K562 (cell line): Measurements from ENCODE around the gene POLD4. TPM values are rescaled to one million over a fixed set of nuclear protein-coding genes. Genes with fewer than 3 reads are reported as not detected.
A peak's percentile ranks its signal among the peaks of the same experiment; 100 is the strongest.

Source experiments
- ARNT ChIP-seq, 2 experiments: fragments of 450-650 bp; IDR thresholded peaks; 2 replicates each; pipeline ENCODE4 v1.6.1; 2016; ENCODE audit warnings: mild to moderate bottlenecking in 1 of 2
- BHLHE40 ChIP-seq: IDR thresholded peaks from 2 replicates; pipeline ENCODE4 v1.6.1; 2011; ENCODE audit warnings: low read length, improper control_type of control experiment
- CC2D1A ChIP-seq: fragments of 450-650 bp; IDR thresholded peaks from 2 replicates; pipeline ENCODE4 v1.6.1; 2017; ENCODE audit warnings: mild to moderate bottlenecking
- ID3 ChIP-seq, 2 experiments: fragments of 250-450 bp in 1 of 2; fragments of 450-650 bp in 1 of 2; sonication (Bioruptor Pico) in 1 of 2; IDR thresholded peaks; 2 replicates each; pipeline versions ENCODE4 v1.6.1 to v1.8.0; 2016 to 2021; ENCODE audit warnings: mild to moderate bottlenecking in 2 of 2, moderate library complexity in 2 of 2, missing compliant biosample characterization in 1 of 2, missing genetic modification characterization in 1 of 2
- LCOR ChIP-seq: sonication (generic); formaldehyde crosslinking; IDR thresholded peaks from 2 replicates; pipeline ENCODE4 v1.8.0; 2022; ENCODE audit warnings: mild to moderate bottlenecking, missing genetic modification reagents
- MAZ ChIP-seq, 2 experiments: fragments of 450-650 bp in 1 of 2; sonication (generic) in 1 of 2; formaldehyde crosslinking; IDR thresholded peaks in 1 of 2; conservative IDR thresholded peaks in 1 of 2; 2 replicates each; pipeline versions ENCODE4 v1.4.0 to v1.5.0; 2020; ENCODE audit warnings: mild to moderate bottlenecking in 1 of 2, missing genetic modification reagents in 1 of 2
- MBD2 ChIP-seq: sonication (generic); IDR thresholded peaks from 2 replicates; pipeline ENCODE4 v1.6.1; 2016; ENCODE audit warnings: low read depth, borderline replicate concordance
- NBN ChIP-seq: fragments of 450-650 bp; IDR thresholded peaks from 2 replicates; pipeline ENCODE4 v1.6.1; 2016; ENCODE audit warnings: low read depth, mild to moderate bottlenecking
- NR4A1 ChIP-seq, 2 experiments: fragments of 250-450 bp in 1 of 2; fragments of 450-650 bp in 1 of 2; sonication (Bioruptor Pico) in 1 of 2; IDR thresholded peaks; 2 replicates each; pipeline versions ENCODE4 v1.4.0 to v1.6.1; 2016 to 2020; ENCODE audit warnings: mild to moderate bottlenecking in 2 of 2, missing compliant biosample characterization in 1 of 2, missing genetic modification characterization in 1 of 2, moderate library complexity in 1 of 2
- PHB2 ChIP-seq: fragments of 450-650 bp; IDR thresholded peaks from 2 replicates; pipeline ENCODE4 v1.6.1; 2017; ENCODE audit warnings: low read depth
- PHF8 ChIP-seq: fragments of 200-600 bp; sonication (generic); IDR thresholded peaks from 2 replicates; pipeline ENCODE4 v1.6.1; 2012; ENCODE audit warnings: mixed run types, mild to moderate bottlenecking, inconsistent platforms, low read length, moderate library complexity, borderline replicate concordance
- TCF3 ChIP-seq: sonication (generic); formaldehyde crosslinking; IDR thresholded peaks from 2 replicates; pipeline ENCODE4 v1.4.0; 2020; ENCODE audit warnings: mild to moderate bottlenecking, missing genetic modification reagents
- TEAD4 ChIP-seq, 2 experiments: sonication (generic) in 1 of 2; formaldehyde crosslinking in 1 of 2; IDR thresholded peaks; 2 replicates each; pipeline versions ENCODE4 v1.6.1 to v1.8.0; 2012 to 2022; ENCODE audit warnings: borderline replicate concordance in 1 of 2, inconsistent platforms in 1 of 2, low read length in 1 of 2, mild to moderate bottlenecking in 1 of 2, missing genetic modification reagents in 1 of 2
- THAP12 ChIP-seq: fragments of 250-450 bp; sonication (Bioruptor Pico); IDR thresholded peaks from 2 replicates; pipeline ENCODE4 v1.9.0; 2021; ENCODE audit warnings: mild to moderate bottlenecking, inconsistent platforms
- WHSC1 ChIP-seq: IDR thresholded peaks from one replicate; pipeline ENCODE4 v1.6.1; 2012; ENCODE audit warnings: low read length, control low read depth, inconsistent platforms
- ZFP1 ChIP-seq: fragments of 450-650 bp; formaldehyde crosslinking; IDR thresholded peaks from 2 replicates; pipeline ENCODE4 v1.4.0; 2020; ENCODE audit warnings: mild to moderate bottlenecking, mixed read lengths
- ZNF197 ChIP-seq: fragments of 200-800 bp; sonication (Bioruptor generic); IDR thresholded peaks from 2 replicates; pipeline ENCODE4 v1.6.1; 2016; ENCODE audit warnings: low read depth, missing genetic modification characterization, missing compliant biosample characterization
- ZNF436 ChIP-seq: fragments of 250-450, 450-650 bp; sonication (Bioruptor Pico); formaldehyde crosslinking; IDR thresholded peaks from 2 replicates; pipeline ENCODE4 v1.7.0; 2020; ENCODE audit warnings: mild to moderate bottlenecking
- ZNF445 ChIP-seq: fragments of 250-450 bp; sonication (Bioruptor Pico); IDR thresholded peaks from 2 replicates; pipeline ENCODE4 v1.4.0; 2020; ENCODE audit warnings: low read depth, mild to moderate bottlenecking, moderate library complexity
- polyA plus RNA-seq, 8 experiments: library from polyadenylated mRNA; depleted of rRNA in 4 of 8; stranded (reverse) in 5 of 8; unstranded in 3 of 8; fragments of >200 nt; fragmentation: Nextera tagmentation in 2 of 8; fragmentation: Illumina TruSeq in 1 of 8; extraction: Ambion mirVana in 2 of 8; extraction: Trizol in 1 of 8; gene quantifications; 2 replicates each; pipeline versions ENCODE4 v1.2.1 to v1.2.3, GENCODE V29; 2011 to 2014; ENCODE audit warnings: inconsistent platforms in 1 of 8, missing spikeins in 1 of 8
- total RNA-seq, 7 experiments: library from RNA; depleted of rRNA in 6 of 7; stranded (reverse); fragments of >200 nt in 6 of 7; fragmentation: Illumina TruSeq in 2 of 7; extraction: Trizol in 2 of 7; gene quantifications; 2 replicates each; pipeline versions ENCODE4 v1.2.1 to v1.2.3, GENCODE V29; 2011 to 2021; ENCODE audit warnings: low replicate concordance in 1 of 7
- TF ChIP-seq, protein P1 (sequence below): sonication (generic); formaldehyde crosslinking; IDR thresholded peaks from 2 replicates; pipeline ENCODE4 v1.8.0; 2022; ENCODE audit warnings: missing genetic modification reagents, mild to moderate bottlenecking, borderline replicate concordance
- TF ChIP-seq, protein P2 (sequence below): sonication (generic); formaldehyde crosslinking; IDR thresholded peaks from 2 replicates; pipeline ENCODE4 v1.8.0; 2023; ENCODE audit warnings: mild to moderate bottlenecking, missing genetic modification reagents

POLD4 gene
- total and polyA plus RNA-seq, 9 of the 15 experiments (the other 6 are each of a cell fraction or from before 2014, with no cell fraction given), result 5.8 to 64.5 (median 18.3) TPM

GRCh38 chr11:67354075-67355022, 1.0 kb upstream of the POLD4 start (continued):
- TF ChIP-seq ID3 (CRISPR knock-in tag; IDR thresholded peaks at IDR 0.05) (no peak), ID3 (tag; IDR thresholded peaks at IDR 0.05) (peak; percentile 92), BHLHE40 (peak; percentile 23; the same call in 1 of the 2 replicates), LCOR (CRISPR knock-in tag) (0 out of 2 replicates have a peak, but pooled peaks have one; percentile 48), PHB2 (no peak), MAZ (CRISPR knock-in tag; conservative IDR thresholded peaks at IDR 0.05 in 1 of 2, IDR thresholded peaks at IDR 0.05 in 1 of 2) (peak in 1 of 2 experiments; percentile 69; a peak in 1 of 4 replicates), TEAD4 (IDR thresholded peaks at IDR 0.05; ENCODE audit: low read length) (peak; percentile 14; the same call in 1 of the 2 replicates), TEAD4 (CRISPR knock-in tag; IDR thresholded peaks at IDR 0.05; ENCODE audit: borderline replicate concordance) (no peak), PHF8 (0 out of 2 replicates have a peak, but pooled peaks have one; percentile 13), NR4A1 (CRISPR knock-in tag; IDR thresholded peaks at IDR 0.05) (0 out of 2 replicates have a peak, but pooled peaks have one; percentile 64), NR4A1 (tag; IDR thresholded peaks at IDR 0.05) (no peak), ZNF436 (CRISPR knock-in tag) (peak; percentile 77; the same call in 1 of the 2 replicates), CC2D1A (peak; percentile 37; the same call in 1 of the 2 replicates), ZFP1 (CRISPR knock-in tag) (no peak), NBN (peak; percentile 62; the same call in 1 of the 2 replicates), MBD2 (0 out of 2 replicates have a peak, but pooled peaks have one; percentile 20), ZNF445 (no peak), TCF3 (CRISPR knock-in tag) (peak; percentile 67), THAP12 (CRISPR knock-in tag) (no peak), WHSC1 (no peak), ARNT (IDR thresholded peaks at IDR 0.05) (peak in 1 of 2 experiments; percentile 61; a peak in 1 of 4 replicates), ZNF197 (CRISPR knock-in tag) (no peak)
- TF ChIP-seq, protein P1, sequence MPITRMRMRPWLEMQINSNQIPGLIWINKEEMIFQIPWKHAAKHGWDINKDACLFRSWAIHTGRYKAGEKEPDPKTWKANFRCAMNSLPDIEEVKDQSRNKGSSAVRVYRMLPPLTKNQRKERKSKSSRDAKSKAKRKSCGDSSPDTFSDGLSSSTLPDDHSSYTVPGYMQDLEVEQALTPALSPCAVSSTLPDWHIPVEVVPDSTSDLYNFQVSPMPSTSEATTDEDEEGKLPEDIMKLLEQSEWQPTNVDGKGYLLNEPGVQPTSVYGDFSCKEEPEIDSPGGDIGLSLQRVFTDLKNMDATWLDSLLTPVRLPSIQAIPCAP (CRISPR knock-in tag), result no peak
- TF ChIP-seq, protein P2, sequence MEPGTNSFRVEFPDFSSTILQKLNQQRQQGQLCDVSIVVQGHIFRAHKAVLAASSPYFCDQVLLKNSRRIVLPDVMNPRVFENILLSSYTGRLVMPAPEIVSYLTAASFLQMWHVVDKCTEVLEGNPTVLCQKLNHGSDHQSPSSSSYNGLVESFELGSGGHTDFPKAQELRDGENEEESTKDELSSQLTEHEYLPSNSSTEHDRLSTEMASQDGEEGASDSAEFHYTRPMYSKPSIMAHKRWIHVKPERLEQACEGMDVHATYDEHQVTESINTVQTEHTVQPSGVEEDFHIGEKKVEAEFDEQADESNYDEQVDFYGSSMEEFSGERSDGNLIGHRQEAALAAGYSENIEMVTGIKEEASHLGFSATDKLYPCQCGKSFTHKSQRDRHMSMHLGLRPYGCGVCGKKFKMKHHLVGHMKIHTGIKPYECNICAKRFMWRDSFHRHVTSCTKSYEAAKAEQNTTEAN (CRISPR knock-in tag), result no peak
